SK-N-SH (cell line): Measurements from ENCODE around the gene OR2A5. TPM values are rescaled to one million over a fixed set of nuclear protein-coding genes. Genes with fewer than 3 reads are reported as not detected.
"Not testable (repeated sequence)": the region's sequence is repeated elsewhere in the genome, so short reads cannot be mapped to it uniquely, and the experiment has no call there.

ENCODE experiments used
- CTCF ChIA-PET: fragments of 300-600, 350-600 bp; formaldehyde crosslinking; extraction: SDS; loops from one replicate; lab custom pipeline; 2021; lab: Yijun Ruan, JAX
- POLR2A ChIA-PET: fragments of 350-600 bp; sonication (Branson Sonifier 250); formaldehyde crosslinking; extraction: SDS; loops from one replicate; lab custom pipeline; 2020; ENCODE audit warnings: antibody characterized with exemption, inconsistent platforms; lab: Yijun Ruan, JAX
- DNase-seq: peaks from one replicate; pipeline ENCODE4 v3.0.0; 2012
- H2AFZ ChIP-seq: fragments of 200-600 bp; sonication (generic); 2 replicates; pipeline ENCODE4 v1.8.1; 2016; ENCODE audit warnings: antibody characterized with exemption, mild to moderate bottlenecking, low read depth
- H3F3A ChIP-seq: fragments of 200-600 bp; sonication (generic); replicated peaks from 2 replicates; pipeline ENCODE3; 2016; ENCODE audit warnings: antibody characterized with exemption, mild to moderate bottlenecking; ENCODE audit not compliant: insufficient read depth
- H3K27ac ChIP-seq, 2 experiments: fragments of 200-500 bp in 1 of 2; fragments of 200-600 bp in 1 of 2; sonication (Bioruptor generic) in 1 of 2; sonication (generic), shearing (Covaris generic) in 1 of 2; 2 replicates each; pipeline versions ENCODE4 v1.5.1 to v1.6.1; 2014 to 2016; ENCODE audit warnings: low read depth in 2 of 2, inconsistent platforms in 1 of 2, low read length in 1 of 2, mild to moderate bottlenecking in 1 of 2, mixed read lengths in 1 of 2
- H3K27me3 ChIP-seq: fragments of 200-600 bp; sonication (generic), shearing (Covaris generic); 2 replicates; pipeline ENCODE4 v1.6.1; 2016; ENCODE audit warnings: mixed run types; ENCODE audit not compliant: insufficient read depth
- H3K36me3 ChIP-seq, 2 experiments: fragments of 200-500 bp in 1 of 2; fragments of 200-600 bp in 1 of 2; sonication (Bioruptor generic) in 1 of 2; sonication (generic) in 1 of 2; replicated peaks in 1 of 2; 2 replicates each; pipeline versions ENCODE3 to v1.5.1; 2014 to 2016; ENCODE audit warnings: low read length in 1 of 2, mild to moderate bottlenecking in 1 of 2; ENCODE audit not compliant: insufficient read depth in 2 of 2, control insufficient read depth in 1 of 2
- H3K4me1 ChIP-seq, 2 experiments: fragments of 200-500 bp in 1 of 2; fragments of 200-600 bp in 1 of 2; sonication (Bioruptor generic) in 1 of 2; sonication (generic), shearing (Covaris generic) in 1 of 2; 2 replicates each; pipeline versions ENCODE4 v1.5.1 to v1.6.1; 2014 to 2016; ENCODE audit warnings: low read depth in 1 of 2, low read length in 1 of 2, mixed run types in 1 of 2; ENCODE audit not compliant: insufficient read depth in 2 of 2, control insufficient read depth in 1 of 2
- H3K4me2 ChIP-seq: fragments of 200-600 bp; sonication (generic), shearing (Covaris generic); 2 replicates; pipeline ENCODE4 v1.6.1; 2017; ENCODE audit warnings: mixed run types
- H3K4me3 ChIP-seq, 2 experiments: fragments of 200-500 bp in 1 of 2; fragments of 200-600 bp in 1 of 2; sonication (Bioruptor generic) in 1 of 2; sonication (generic), shearing (Covaris generic) in 1 of 2; 2 replicates each; pipeline versions ENCODE4 v1.5.1 to v1.8.1; 2014 to 2016; ENCODE audit warnings: low read depth in 2 of 2, inconsistent platforms in 1 of 2, low read length in 1 of 2, mild to moderate bottlenecking in 1 of 2, mixed read lengths in 1 of 2, moderate library complexity in 1 of 2
- H3K79me2 ChIP-seq: fragments of 200-600 bp; sonication (generic); 2 replicates; pipeline ENCODE4 v1.8.1; 2017; ENCODE audit warnings: mild to moderate bottlenecking; ENCODE audit not compliant: insufficient read depth
- H3K9ac ChIP-seq: fragments of 200-600 bp; sonication (generic); 2 replicates; pipeline ENCODE4 v1.6.1; 2017; ENCODE audit warnings: mixed run types
- H3K9me2 ChIP-seq: fragments of 200-600 bp; sonication (generic); 2 replicates; pipeline ENCODE4 v1.6.1; 2017; ENCODE audit warnings: mixed run types
- H3K9me3 ChIP-seq: fragments of 200-600 bp; sonication (generic); 2 replicates; pipeline ENCODE4 v1.6.1; 2017; ENCODE audit warnings: mixed run types, mild to moderate bottlenecking, moderate library complexity
- H4K20me1 ChIP-seq: fragments of 200-600 bp; sonication (generic); 2 replicates; pipeline ENCODE4 v1.6.1; 2017; ENCODE audit warnings: mild to moderate bottlenecking, mixed run types; ENCODE audit not compliant: insufficient read depth
- CTCF ChIP-seq: fragments of 200-600 bp; sonication (generic); IDR thresholded peaks from 2 replicates; pipeline ENCODE4 v1.6.1; 2017; ENCODE audit warnings: antibody characterized with exemption, mild to moderate bottlenecking, moderate library complexity
- ELF1 ChIP-seq: IDR thresholded peaks from 2 replicates; pipeline ENCODE4 v1.4.0; 2012
- FOSL2 ChIP-seq: IDR thresholded peaks from 2 replicates; pipeline ENCODE4 v1.4.0; 2012; ENCODE audit warnings: low read depth, mild to moderate bottlenecking, moderate library complexity, borderline replicate concordance
- GATA2 ChIP-seq: sonication (generic); formaldehyde crosslinking; IDR thresholded peaks from 2 replicates; pipeline ENCODE4 v1.5.0; 2020; ENCODE audit warnings: mild to moderate bottlenecking, missing genetic modification reagents
- IRF3 ChIP-seq: fragments of 150-350 bp; IDR thresholded peaks from 2 replicates; pipeline ENCODE4 v1.6.1; 2016; ENCODE audit warnings: mild to moderate bottlenecking, low read depth, low read length
- JUND ChIP-seq: IDR thresholded peaks from 2 replicates; pipeline ENCODE4 v1.4.0; 2012
- MEF2A ChIP-seq: IDR thresholded peaks from 2 replicates; pipeline ENCODE4 v1.4.0; 2012; ENCODE audit warnings: low read depth, borderline replicate concordance
- MXI1 ChIP-seq: IDR thresholded peaks from 2 replicates; pipeline ENCODE4 v1.6.1; 2012; ENCODE audit warnings: mild to moderate bottlenecking, low read depth, low read length, improper control_type of control experiment
- NFIC ChIP-seq: IDR thresholded peaks from 2 replicates; pipeline ENCODE4 v1.4.0; 2012; ENCODE audit warnings: borderline replicate concordance
- POLR2AphosphoS5 ChIP-seq: IDR thresholded peaks from 2 replicates; pipeline ENCODE4 v1.6.1; 2012; ENCODE audit warnings: low read depth, low read length
- RAD21 ChIP-seq: IDR thresholded peaks from 2 replicates; pipeline ENCODE4 v1.6.1; 2012; ENCODE audit warnings: mild to moderate bottlenecking, low read length
- RFX5 ChIP-seq: IDR thresholded peaks from 2 replicates; pipeline ENCODE4 v1.6.1; 2012; ENCODE audit warnings: mild to moderate bottlenecking, improper control_type of control experiment, low read length
- RXRA ChIP-seq: IDR thresholded peaks from 2 replicates; pipeline ENCODE4 v1.4.0; 2012; ENCODE audit warnings: low read depth, mild to moderate bottlenecking, borderline replicate concordance
- SMC3 ChIP-seq: IDR thresholded peaks from 2 replicates; pipeline ENCODE4 v1.6.1; 2012; ENCODE audit warnings: low read depth, low read length, improper control_type of control experiment
- ZBTB33 ChIP-seq: IDR thresholded peaks from 2 replicates; pipeline ENCODE4 v1.4.0; 2012; ENCODE audit warnings: low read depth, borderline replicate concordance
- WGBS: methylation state at CpG from one replicate; pipeline ENCODE4 v1.1.6; 2017; ENCODE audit warnings: low lambda C conversion rate; 5-methylcytosine and 5-hydroxymethylcytosine counted together
- polyA plus RNA-seq, 3 experiments: library from polyadenylated mRNA; depleted of rRNA; stranded (reverse); fragments of >200 nt; gene quantifications; 2 replicates each; pipeline ENCODE4 v1.2.3, GENCODE V29; 2012

The OR2A5 gene
- polyA plus RNA-seq, 1 of the 3 experiments (the other 2 are of a cell fraction), result not detected

GRCh38 chr7:144009361-144009760 is 39.4 kb upstream of the OR2A5 start:
- no peak overlapping the region for H3K4me2 ChIP-seq
- DNase-seq, result no peak
- H3K79me2 ChIP-seq, result no peaks in the 10 kb centered on the region
- 9% methylated on average over 2 of the region's 2 CpGs for WGBS
- POLR2A ChIA-PET, result no interaction called here
- H3K4me3 ChIP-seq, result no peak overlapping the region
- no peaks in the 10 kb centered on the region; the same call in 1 of the 2 replicates for H3K27me3 ChIP-seq
- no peaks in the 10 kb centered on the region for H4K20me1 ChIP-seq
- no peak overlapping the region for H2AFZ ChIP-seq
- no peak overlapping the region for H3K27ac ChIP-seq
- TF ChIP-seq MEF2A (no peak), RAD21 (no peak), POLR2AphosphoS5 (no peak), RFX5 (no peak), NFIC (no peak), FOSL2 (no peak), ELF1 (no peak), GATA2 (CRISPR knock-in tag) (no peak), SMC3 (no peak), JUND (no peak), ZBTB33 (no peak), RXRA (no peak), MXI1 (no peak), CTCF (no peak), IRF3 (no peak)
- no peaks in the 10 kb centered on the region for H3K36me3 ChIP-seq
- H3K9ac ChIP-seq, result no peak overlapping the region
- CTCF ChIA-PET, result no interaction called here
- H3K9me2 ChIP-seq, result no peaks in the 10 kb centered on the region
- no peaks in the 10 kb centered on the region for H3F3A ChIP-seq
- H3K9me3 ChIP-seq, result no peaks in the 10 kb centered on the region
- no peaks in the 10 kb centered on the region for H3K4me1 ChIP-seq

- POLR2A ChIA-PET, H3K79me2 ChIP-seq, H4K20me1 ChIP-seq, H3K9me2 ChIP-seq, CTCF ChIA-PET, H3K4me3 ChIP-seq, H3K4me2 ChIP-seq, H2AFZ ChIP-seq, DNase-seq, H3K9ac ChIP-seq, H3K9me3 ChIP-seq, H3F3A ChIP-seq, H3K4me1 ChIP-seq, H3K27me3 ChIP-seq, H3K36me3 ChIP-seq, H3K27ac ChIP-seq: not testable (repeated sequence)
These were observed 38.7 kb upstream of the OR2A5 start for GRCh38 chr7:144010061-144010460.

GRCh38 chr7:144010821-144011220 is 37.9 kb upstream of the OR2A5 start:
- H4K20me1 ChIP-seq, H3K9me2 ChIP-seq, H2AFZ ChIP-seq, H3K4me3 ChIP-seq, H3K79me2 ChIP-seq, H3K27me3 ChIP-seq, H3K9me3 ChIP-seq, DNase-seq, H3K4me2 ChIP-seq, H3K9ac ChIP-seq, POLR2A ChIA-PET, H3K4me1 ChIP-seq, H3K27ac ChIP-seq, H3F3A ChIP-seq, H3K36me3 ChIP-seq: not testable (repeated sequence)
- CTCF ChIA-PET, result interaction anchor here (1.6 kb wide), 1 partner anchor 278 kb away, joined by 3 read pairs; no protein-coding TSS in a partner anchor
- WGBS, result 6% methylated on average over 1 of the region's 1 CpG
